A673 (cell line): ENCODE data around the gene KMT5C.
"Not testable (repeated sequence)": the region's sequence is repeated elsewhere in the genome, so short reads cannot be mapped to it uniquely, and the experiment has no call there.

Experiments used
- EZH2 ChIP-seq: fragments of 200-600 bp; sonication (generic); IDR thresholded peaks from 2 replicates; pipeline ENCODE4 v1.6.1; 2017; ENCODE audit warnings: borderline replicate concordance, low read depth, mild to moderate bottlenecking, mixed read lengths, antibody characterized with exemption, low read length; ENCODE audit not compliant: poor library complexity, severe bottlenecking
- TF ChIP-seq, protein P1 (sequence below): fragments of 300-800, 200-600 bp; sonication (generic); conservative IDR thresholded peaks from 2 replicates; pipeline ENCODE4 v1.5.1; 2017; ENCODE audit warnings: low read depth, mild to moderate bottlenecking, antibody characterized with exemption, low read length, moderate library complexity, mixed read lengths

DNA sequence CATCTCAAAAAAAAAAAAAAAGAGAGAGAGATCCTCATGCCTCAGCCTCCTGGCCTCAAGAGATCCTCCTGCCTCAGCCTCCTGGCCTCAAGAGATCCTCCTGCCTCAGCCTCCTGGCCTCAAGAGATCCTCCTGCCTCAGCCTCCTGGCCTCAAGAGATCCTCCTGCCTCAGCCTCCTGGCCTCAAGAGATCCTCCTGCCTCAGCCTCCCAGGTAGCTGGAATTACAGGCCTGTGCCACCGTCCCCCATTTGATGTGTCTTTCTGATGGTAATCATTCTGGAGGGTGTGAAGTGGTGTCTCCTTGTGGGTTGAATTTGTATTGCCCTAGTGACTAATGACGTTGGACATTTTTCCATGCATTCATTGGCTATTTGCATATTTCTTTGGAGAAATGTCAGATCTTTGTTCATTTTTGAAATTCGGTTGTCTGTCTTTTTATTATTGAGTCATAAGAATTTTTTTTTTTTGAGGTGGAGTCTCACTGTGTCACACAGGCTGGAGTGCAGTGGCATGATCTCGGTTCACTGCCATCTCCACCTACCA, 10.8 kb upstream of the KMT5C start:
- TF ChIP-seq, protein P1, sequence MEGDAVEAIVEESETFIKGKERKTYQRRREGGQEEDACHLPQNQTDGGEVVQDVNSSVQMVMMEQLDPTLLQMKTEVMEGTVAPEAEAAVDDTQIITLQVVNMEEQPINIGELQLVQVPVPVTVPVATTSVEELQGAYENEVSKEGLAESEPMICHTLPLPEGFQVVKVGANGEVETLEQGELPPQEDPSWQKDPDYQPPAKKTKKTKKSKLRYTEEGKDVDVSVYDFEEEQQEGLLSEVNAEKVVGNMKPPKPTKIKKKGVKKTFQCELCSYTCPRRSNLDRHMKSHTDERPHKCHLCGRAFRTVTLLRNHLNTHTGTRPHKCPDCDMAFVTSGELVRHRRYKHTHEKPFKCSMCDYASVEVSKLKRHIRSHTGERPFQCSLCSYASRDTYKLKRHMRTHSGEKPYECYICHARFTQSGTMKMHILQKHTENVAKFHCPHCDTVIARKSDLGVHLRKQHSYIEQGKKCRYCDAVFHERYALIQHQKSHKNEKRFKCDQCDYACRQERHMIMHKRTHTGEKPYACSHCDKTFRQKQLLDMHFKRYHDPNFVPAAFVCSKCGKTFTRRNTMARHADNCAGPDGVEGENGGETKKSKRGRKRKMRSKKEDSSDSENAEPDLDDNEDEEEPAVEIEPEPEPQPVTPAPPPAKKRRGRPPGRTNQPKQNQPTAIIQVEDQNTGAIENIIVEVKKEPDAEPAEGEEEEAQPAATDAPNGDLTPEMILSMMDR = not testable (repeated sequence)
- not testable (repeated sequence) for TF ChIP-seq EZH2
